GM12878 (cell line): Measurements from ENCODE around the gene PAN3. TPM values are rescaled to one million over a fixed set of nuclear protein-coding genes. Genes with fewer than 3 reads are reported as not detected.

Experiments used
- ATAC-seq: fragments of 200-7000 bp; cut with Tn5 transposase; 3 replicates; pipeline ENCODE4 v1.9.1; 2020; ENCODE audit warnings: mild to moderate bottlenecking, moderate library complexity
- BruUV-seq: library from RNA; stranded (reverse); fragments of 400-500 nt; replicated peaks from 2 replicates; lab custom pipeline; 2021; lab: Mats Ljungman, UMichigan
- CTCF ChIA-PET: fragments of 300-600 bp; sonication (Branson Sonifier 250); formaldehyde crosslinking; extraction: SDS; loops from one replicate; lab custom pipeline; 2021; ENCODE audit warnings: inconsistent platforms; lab: Yijun Ruan, JAX
- POLR2A ChIA-PET: fragments of 350-600 bp; formaldehyde crosslinking; extraction: SDS; loops from one replicate; lab custom pipeline; 2021; ENCODE audit warnings: inconsistent platforms; lab: Charles Lee
- RAD21 ChIA-PET: fragments of 300-600 bp; sonication (Branson Sonifier 250); formaldehyde crosslinking; loops from one replicate; lab custom pipeline; 2023; ENCODE audit warnings: antibody characterized with exemption; ENCODE audit not compliant: unreplicated experiment; lab: Charles Lee
- SMC1A ChIA-PET: fragments of 300-600 bp; sonication (Branson Sonifier 250); formaldehyde crosslinking; loops from one replicate; lab custom pipeline; 2023; ENCODE audit not compliant: unreplicated experiment, uncharacterized antibody; lab: Charles Lee
- DNase-seq: peaks from one replicate; pipeline ENCODE4 v3.0.0-alpha.2; 2011; ENCODE audit warnings: low read depth, low spot score
- FAIRE-seq: peaks from 3 replicates; lab custom pipeline; 2011; peaks lifted over from hg19 to GRCh38; lab: Jason Lieb, UNC
- H2AFZ ChIP-seq: 2 replicates; pipeline ENCODE4 v1.6.0; 2011; ENCODE audit warnings: low read depth, low read length, control low read depth; ENCODE audit not compliant: control insufficient read depth
- H3K27ac ChIP-seq: 2 replicates; pipeline ENCODE4 v1.5.1; 2011; ENCODE audit warnings: control low read depth; ENCODE audit not compliant: control insufficient read depth, insufficient read depth
- H3K27me3 ChIP-seq, 2 experiments: replicated peaks in 1 of 2; 2 replicates each; pipeline versions ENCODE4 v1.6.0 to v1.6.1; 2011; ENCODE audit warnings: low read length in 1 of 2; ENCODE audit not compliant: control insufficient read depth in 2 of 2, insufficient read depth in 2 of 2
- H3K36me3 ChIP-seq, 2 experiments: 2 replicates each; pipeline ENCODE4 v1.5.1; 2011; ENCODE audit warnings: low read length in 1 of 2; ENCODE audit not compliant: control insufficient read depth in 2 of 2, insufficient read depth in 2 of 2
- H3K4me1 ChIP-seq: 2 replicates; pipeline ENCODE4 v1.6.1; 2011; ENCODE audit warnings: mild to moderate bottlenecking, low read length, moderate library complexity, mixed read lengths; ENCODE audit not compliant: control insufficient read depth, insufficient read depth
- H3K4me2 ChIP-seq: 2 replicates; pipeline ENCODE4 v1.6.0; 2011; ENCODE audit warnings: control low read depth; ENCODE audit not compliant: control insufficient read depth, insufficient read depth
- H3K4me3 ChIP-seq: fragments of 200-600 bp; sonication (generic); 2 replicates; pipeline ENCODE4 v1.5.1; 2016
- H3K79me2 ChIP-seq: 2 replicates; pipeline ENCODE4 v1.6.0; 2011; ENCODE audit warnings: low read length; ENCODE audit not compliant: control insufficient read depth, insufficient read depth
- H3K9ac ChIP-seq: 2 replicates; pipeline ENCODE4 v1.8.0; 2011; ENCODE audit warnings: low read length, control low read depth, mixed read lengths; ENCODE audit not compliant: control insufficient read depth, insufficient read depth
- H3K9me3 ChIP-seq: replicated peaks from 3 replicates; pipeline ENCODE4 v1.5.1; 2011; ENCODE audit warnings: mild to moderate bottlenecking, low read length; ENCODE audit not compliant: control insufficient read depth, insufficient read depth
- H4K20me1 ChIP-seq: 2 replicates; pipeline ENCODE4 v1.6.0; 2011; ENCODE audit not compliant: control insufficient read depth, insufficient read depth
- BACH1 ChIP-seq: fragments of 450-650 bp; IDR thresholded peaks from 2 replicates; pipeline ENCODE4 v1.6.1; 2017; ENCODE audit warnings: mild to moderate bottlenecking, borderline replicate concordance
- ETV6 ChIP-seq, 2 experiments: fragments of 450-650 bp in 1 of 2; IDR thresholded peaks in 1 of 2; conservative IDR thresholded peaks in 1 of 2; 2 replicates each; pipeline ENCODE4 v1.6.1; 2014; ENCODE audit warnings: antibody characterized with exemption in 1 of 2, borderline replicate concordance in 1 of 2, low read depth in 1 of 2, mild to moderate bottlenecking in 1 of 2, moderate library complexity in 1 of 2
- FOS ChIP-seq: IDR thresholded peaks from 3 replicates; pipeline ENCODE4 v1.6.1; 2011; ENCODE audit warnings: borderline replicate concordance; ENCODE audit not compliant: insufficient read length; ENCODE audit errors: extremely low read depth
- FOXM1 ChIP-seq: IDR thresholded peaks from 2 replicates; pipeline ENCODE4 v1.6.1; 2012; ENCODE audit warnings: low read depth, mild to moderate bottlenecking, inconsistent platforms, low read length, moderate library complexity
- GATAD2B ChIP-seq: fragments of 450-650 bp; conservative IDR thresholded peaks from 2 replicates; pipeline ENCODE4 v1.6.1; 2017; ENCODE audit warnings: low read depth, mild to moderate bottlenecking, moderate library complexity
- JUNB ChIP-seq: IDR thresholded peaks from 2 replicates; pipeline ENCODE4 v1.6.1; 2016; ENCODE audit warnings: antibody characterized with exemption, mild to moderate bottlenecking
- NBN ChIP-seq: fragments of 450-650 bp; IDR thresholded peaks from 2 replicates; pipeline ENCODE4 v1.6.1; 2016
- POLR2AphosphoS5 ChIP-seq: IDR thresholded peaks from 2 replicates; pipeline ENCODE4 v1.6.1; 2011; ENCODE audit warnings: mild to moderate bottlenecking, low read length, inconsistent platforms
- POU2F2 ChIP-seq: IDR thresholded peaks from 3 replicates; pipeline ENCODE4 v1.6.1; 2011; ENCODE audit warnings: low read depth, mild to moderate bottlenecking, low read length, borderline replicate concordance
- RCOR1 ChIP-seq: conservative IDR thresholded peaks from 2 replicates; pipeline ENCODE4 v1.6.1; 2012; ENCODE audit warnings: low read depth, low read length, improper control_type of control experiment
- SUZ12 ChIP-seq: fragments of 200-600 bp; sonication (generic); IDR thresholded peaks from one replicate; pipeline ENCODE4 v1.6.1; 2018; ENCODE audit warnings: antibody characterized with exemption, mild to moderate bottlenecking; ENCODE audit not compliant: unreplicated experiment
- TAF1 ChIP-seq: IDR thresholded peaks from 2 replicates; pipeline ENCODE4 v1.6.1; 2011; ENCODE audit warnings: mild to moderate bottlenecking, low read depth, low read length, borderline replicate concordance
- TCF7 ChIP-seq: IDR thresholded peaks from 2 replicates; pipeline ENCODE4 v1.6.1; 2014; ENCODE audit warnings: antibody characterized with exemption, borderline replicate concordance
- USF2 ChIP-seq: IDR thresholded peaks from 2 replicates; pipeline ENCODE4 v1.6.1; 2011; ENCODE audit warnings: low read depth, low read length, improper control_type of control experiment, borderline replicate concordance
- ZBED1 ChIP-seq: IDR thresholded peaks from 2 replicates; pipeline ENCODE4 v1.6.1; 2016; ENCODE audit warnings: borderline replicate concordance
- WGBS: methylation state at CpG from one replicate; pipeline ENCODE4 v1.1.6; 2016; ENCODE audit warnings: low lambda C conversion rate; ENCODE audit not compliant: insufficient replicate concordance, insufficient coverage; ENCODE audit errors: missing lambda C conversion rate; 5-methylcytosine and 5-hydroxymethylcytosine counted together
- in situ Hi-C: fragments of 300-500 bp; cut with MboI; formaldehyde crosslinking; loops from 9 replicates; pipeline ENCODE4 v1.14.3; 2018; ENCODE audit warnings: mixed read lengths
- intact Hi-C: fragments of 100-400 bp; cut with micrococcal nuclease; formaldehyde crosslinking; loops from one replicate; pipeline ENCODE4 v1.14.2; 2022; ENCODE audit not compliant: unreplicated experiment
- polyA plus RNA-seq, 11 experiments: library from polyadenylated mRNA; depleted of rRNA in 4 of 11; unstranded in 6 of 11; stranded (reverse) in 5 of 11; fragments of >200 nt; fragmentation: Nextera tagmentation in 4 of 11; fragmentation: Illumina TruSeq in 1 of 11; extraction: Ambion mirVana in 4 of 11; extraction: Trizol in 1 of 11; gene quantifications; 1 replicate in 1 of 11; 2 replicates in 10 of 11; pipeline versions ENCODE4 v1.2.1 to v1.2.3, GENCODE V29; 2011 to 2016; ENCODE audit warnings: inconsistent platforms in 2 of 11, missing spikeins in 2 of 11, low read depth in 1 of 11
- total RNA-seq, 4 experiments: library from RNA; depleted of rRNA in 3 of 4; stranded (reverse); fragments of >200 nt in 3 of 4; fragmentation: Illumina TruSeq in 1 of 4; extraction: Trizol in 1 of 4; gene quantifications; 2 replicates each; pipeline versions ENCODE4 v1.2.1 to v1.2.3, GENCODE V29; 2013 to 2021
- TF ChIP-seq, protein P1 (sequence below), 3 experiments: IDR thresholded peaks in 2 of 3; conservative IDR thresholded peaks in 1 of 3; 2 replicates each; pipeline ENCODE4 v1.5.1; 2011; ENCODE audit warnings: low read depth in 3 of 3, low read length in 3 of 3, mild to moderate bottlenecking in 3 of 3, control low read depth in 2 of 3, moderate library complexity in 2 of 3, inconsistent platforms in 1 of 3, mixed read lengths in 1 of 3; ENCODE audit not compliant: control insufficient read depth in 2 of 3, insufficient read depth in 1 of 3; ENCODE audit errors: extremely low read depth in 1 of 3

Gene PAN3
- total and polyA plus RNA-seq, 10 of the 15 experiments (the other 5 are each of a cell fraction or from before 2014, with no cell fraction given), result 13.0 to 33.3 (median 19.9) TPM

- FAIRE-seq, result no peak
- intact Hi-C loops, result no loop called here
- WGBS, result 8% methylated on average over 1 of the region's 1 CpG
- Histone ChIP-seq H3K4me1 (no peaks in the 10 kb centered on the region), H4K20me1 (no peaks in the 10 kb centered on the region), H3K4me3 (no peak overlapping the region), H3K27me3 (peaks cover 0 to 5% of the 10 kb centered on the region in 2 experiments; a peak in 1 of 4 replicates), H3K27ac (no peak overlapping the region), H3K9ac (no peak overlapping the region), H3K4me2 (no peak overlapping the region), H2AFZ (no peak overlapping the region), H3K36me3 (no peaks in the 10 kb centered on the region), H3K79me2 (no peaks in the 10 kb centered on the region), H3K9me3 (no peaks in the 10 kb centered on the region)
- in situ Hi-C loops, result no loop called here
- CTCF ChIA-PET, result no interaction called here
- BruUV-seq, result no TSS peak
- no peak for TF ChIP-seq TAF1
- TF ChIP-seq ETV6 (conservative IDR thresholded peaks at IDR 0.05 in 1 of 2, IDR thresholded peaks at IDR 0.05 in 1 of 2; ENCODE audit: borderline replicate concordance in 1 of 2, low read depth in 1 of 2), result no peak
- TF ChIP-seq TCF7, result no peak
- no peak for TF ChIP-seq FOS
- no peak for TF ChIP-seq BACH1
- TF ChIP-seq RCOR1, result no peak
- TF ChIP-seq POU2F2, result no peak
- no peak for TF ChIP-seq JUNB
- no peak for TF ChIP-seq NBN
- no peak for TF ChIP-seq POLR2AphosphoS5
- TF ChIP-seq USF2, result no peak
- no peak for TF ChIP-seq SUZ12
- TF ChIP-seq, protein P1, sequence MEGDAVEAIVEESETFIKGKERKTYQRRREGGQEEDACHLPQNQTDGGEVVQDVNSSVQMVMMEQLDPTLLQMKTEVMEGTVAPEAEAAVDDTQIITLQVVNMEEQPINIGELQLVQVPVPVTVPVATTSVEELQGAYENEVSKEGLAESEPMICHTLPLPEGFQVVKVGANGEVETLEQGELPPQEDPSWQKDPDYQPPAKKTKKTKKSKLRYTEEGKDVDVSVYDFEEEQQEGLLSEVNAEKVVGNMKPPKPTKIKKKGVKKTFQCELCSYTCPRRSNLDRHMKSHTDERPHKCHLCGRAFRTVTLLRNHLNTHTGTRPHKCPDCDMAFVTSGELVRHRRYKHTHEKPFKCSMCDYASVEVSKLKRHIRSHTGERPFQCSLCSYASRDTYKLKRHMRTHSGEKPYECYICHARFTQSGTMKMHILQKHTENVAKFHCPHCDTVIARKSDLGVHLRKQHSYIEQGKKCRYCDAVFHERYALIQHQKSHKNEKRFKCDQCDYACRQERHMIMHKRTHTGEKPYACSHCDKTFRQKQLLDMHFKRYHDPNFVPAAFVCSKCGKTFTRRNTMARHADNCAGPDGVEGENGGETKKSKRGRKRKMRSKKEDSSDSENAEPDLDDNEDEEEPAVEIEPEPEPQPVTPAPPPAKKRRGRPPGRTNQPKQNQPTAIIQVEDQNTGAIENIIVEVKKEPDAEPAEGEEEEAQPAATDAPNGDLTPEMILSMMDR (IDR thresholded peaks at IDR 0.05 in 2 of 3, conservative IDR thresholded peaks at IDR 0.05 in 1 of 3; ENCODE audit: control insufficient read depth in 2 of 3, extremely low read depth in 1 of 3, insufficient read depth in 1 of 3, low read depth in 3 of 3, low read length in 3 of 3), result no peak
- TF ChIP-seq FOXM1, result no peak
- no peak for TF ChIP-seq GATAD2B
- no peak for TF ChIP-seq ZBED1
- ATAC-seq, result no peak
- no peak for DNase-seq
- SMC1A ChIA-PET, result no interaction called here
- POLR2A ChIA-PET, result interaction anchor here (0.9 kb wide), 1 partner anchor 1530 kb away, joined by 3 read pairs; no protein-coding TSS in a partner anchor
- RAD21 ChIA-PET, result no interaction called here
These were observed 31.4 kb upstream of the PAN3 start for GRCh38 chr13:28106976-28107375.
